GM12874 (cell line): ENCODE measurements around the gene EVX2.

Experiments
- CTCF ChIP-seq: IDR thresholded peaks from 2 replicates; pipeline ENCODE4 v1.5.1; 2011; ENCODE audit warnings: low read depth, mild to moderate bottlenecking, control low read depth, low read length, moderate library complexity; ENCODE audit not compliant: insufficient read depth

The EVX2 gene

DNA sequence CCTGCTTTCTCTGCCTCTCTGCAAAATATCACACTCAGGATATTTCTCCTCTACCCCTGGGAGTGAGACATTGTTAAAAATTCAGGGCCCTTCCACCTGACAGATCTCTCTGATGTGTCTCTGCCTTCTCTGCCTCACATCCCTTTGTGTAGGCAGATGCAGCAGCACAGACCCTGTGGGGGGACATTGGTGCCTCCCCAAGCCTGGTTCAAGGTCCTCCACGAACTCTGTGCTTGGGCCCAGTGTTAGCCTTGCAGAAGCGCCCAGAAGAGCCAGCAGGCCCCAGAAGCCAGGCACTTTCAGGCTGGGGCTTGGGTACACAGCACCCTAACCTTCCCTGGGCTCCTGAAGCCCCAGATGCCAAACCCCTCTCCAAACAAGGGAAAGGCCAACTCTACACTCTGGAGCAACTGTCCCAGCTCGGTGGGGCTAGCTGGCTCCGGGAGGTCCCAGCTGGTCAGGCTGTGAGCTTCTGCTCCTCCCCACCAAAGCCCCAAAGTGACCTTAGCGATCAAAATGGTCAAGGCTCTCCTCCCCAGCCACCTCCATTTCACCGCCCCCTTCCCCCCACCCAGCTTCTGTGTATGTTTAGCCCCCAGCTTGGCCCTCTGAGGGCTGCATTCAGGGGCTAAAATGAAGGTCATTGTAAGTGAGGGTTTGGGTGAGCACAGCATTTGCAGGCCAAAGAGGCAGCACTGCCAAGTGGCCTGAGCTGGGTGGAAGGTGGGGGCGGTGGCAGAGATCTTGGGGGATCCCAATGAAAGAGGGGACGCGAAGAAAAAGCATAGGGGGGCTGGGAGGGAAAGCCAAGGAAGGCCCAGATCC lies 41.4 kb upstream of the EVX2 start:
- no peak for TF ChIP-seq CTCF

DNA sequence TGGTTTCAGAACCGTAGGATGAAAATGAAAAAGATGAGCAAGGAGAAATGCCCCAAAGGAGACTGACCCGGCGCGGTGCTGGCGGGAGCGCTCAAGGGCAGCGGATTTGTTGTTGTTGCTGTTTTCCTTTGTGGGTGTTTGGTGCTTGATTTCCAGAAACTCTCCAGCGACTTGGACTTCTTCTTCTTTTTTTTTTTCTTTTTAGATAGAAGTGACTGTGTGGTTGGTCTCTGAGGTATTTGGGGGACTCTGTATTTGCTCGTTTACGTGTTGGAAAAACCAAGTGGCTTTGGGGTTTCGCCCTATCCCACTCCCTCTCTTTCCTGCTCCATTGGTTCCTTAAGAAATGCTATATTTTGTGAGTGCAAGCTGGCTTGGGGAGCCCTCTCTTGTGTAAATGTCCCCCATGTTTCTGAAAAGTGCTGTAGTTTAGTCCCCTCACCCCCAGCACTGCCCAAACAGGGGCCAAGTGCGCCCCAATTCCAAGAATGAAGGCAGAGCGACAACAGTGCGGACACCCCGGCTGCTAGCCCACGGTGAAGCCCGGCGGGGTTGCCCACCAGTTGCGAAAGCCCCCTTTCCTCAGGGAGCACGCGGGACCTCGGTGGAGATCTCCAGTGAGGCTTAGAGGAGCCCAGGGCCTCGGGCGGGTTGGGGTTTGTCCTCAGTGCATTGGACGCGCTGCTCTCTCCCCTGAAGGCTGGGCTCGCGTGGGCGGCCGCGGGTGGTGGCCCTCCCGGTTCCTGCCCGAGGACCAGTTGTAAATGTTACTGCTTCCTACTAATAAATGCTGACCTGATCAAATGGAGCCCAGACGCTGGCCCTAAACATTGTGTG lies 40.6 kb upstream of the EVX2 start:
- no peak for TF ChIP-seq CTCF

- no peak for TF ChIP-seq CTCF
These were observed 39.8 kb upstream of the EVX2 start for GRCh38 chr2:176123411-176124109.

GRCh38 chr2:176122683-176123410 lies 39.1 kb upstream of the EVX2 start, which contains the start of gene HOXD9:
Gene HOXD9 (plus strand): TSS chr2:176122719. CDS start chr2:176122769, 50 bp downstream.
- TF ChIP-seq CTCF = no peak

- no peak for TF ChIP-seq CTCF
These were observed 38.4 kb upstream of the EVX2 start for GRCh38 chr2:176122052-176122682.

DNA sequence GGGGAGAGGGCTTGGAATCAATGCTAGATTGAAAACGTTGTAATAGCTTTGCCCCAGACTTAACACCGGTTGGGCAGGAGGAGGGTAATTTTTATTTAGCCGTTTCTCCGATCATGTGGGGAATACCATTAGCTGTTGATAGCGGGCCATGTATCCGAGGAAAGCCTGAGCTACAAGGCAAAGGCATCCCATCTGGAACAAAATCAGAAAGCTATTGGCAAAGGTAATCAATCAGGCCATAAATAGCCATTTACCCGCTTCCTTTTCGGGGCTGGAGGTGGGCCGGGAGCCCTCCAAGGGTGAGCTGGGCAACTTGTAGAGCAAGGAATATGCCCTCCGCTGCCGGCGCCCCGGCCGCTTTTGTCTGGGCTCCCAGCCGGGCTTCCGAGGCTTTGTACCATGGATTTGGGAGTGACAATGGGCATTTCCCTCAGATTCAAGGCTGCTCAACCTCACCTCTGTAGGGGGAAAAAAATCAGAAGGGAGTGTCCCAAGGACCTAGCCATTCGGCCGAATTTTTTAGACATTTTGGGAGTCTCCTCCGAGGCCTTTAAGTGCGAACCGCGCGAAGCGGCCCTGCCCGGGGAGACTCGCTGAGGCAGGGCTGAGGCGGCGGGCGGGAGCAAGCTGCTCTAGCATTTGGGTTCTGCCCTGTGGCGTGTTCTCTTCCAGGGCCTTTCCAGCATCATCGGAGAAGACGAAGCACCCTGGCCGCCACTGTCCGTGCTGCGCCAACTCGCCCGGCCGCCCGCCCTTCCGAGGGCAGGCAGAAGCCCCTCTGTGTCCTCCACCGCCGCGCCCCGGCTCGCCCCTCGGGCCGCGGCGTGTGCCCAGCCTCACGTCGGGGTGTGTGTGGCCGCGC lies 37.7 kb upstream of the EVX2 start:
- no peak for TF ChIP-seq CTCF
